Gastroesophageal sphincter (tissue), 4 donors: ENCODE data around the gene CARD19. TPM values are rescaled to one million over a fixed set of nuclear protein-coding genes. Genes with fewer than 3 reads are reported as not detected.
A peak's percentile ranks its signal among the peaks of the same experiment; 100 is the strongest.

Experiments used
- ATAC-seq: fragments of 150-250 bp; one replicate; pipeline ENCODE4 v1.9.1; 2016; ENCODE audit warnings: mild to moderate bottlenecking, moderate library complexity
- H3K27ac ChIP-seq, 4 donors: fragments of 200-600 bp; sonication (generic) in 3 of 4; 1 replicate in 3 of 4; 2 replicates in 1 of 4; pipeline ENCODE4 v1.5.1; 2016 to 2019
- H3K27me3 ChIP-seq: fragments of 200-600 bp; sonication (generic); one replicate; pipeline ENCODE4 v1.5.1; 2019
- H3K36me3 ChIP-seq, 2 donors: fragments of 200-600 bp; sonication (generic); one replicate each; pipeline ENCODE4 v1.5.1; 2019; ENCODE audit warnings: control low read depth in 1 of 2
- H3K4me1 ChIP-seq, 3 donors: fragments of 200-600 bp; sonication (generic); 1 replicate in 2 of 3; 2 replicates in 1 of 3; pipeline ENCODE4 v1.5.1; 2016 to 2019; ENCODE audit warnings: control low read depth in 2 of 3
- H3K4me3 ChIP-seq, 2 donors: fragments of 200-600 bp; sonication (generic); one replicate each; pipeline ENCODE4 v1.5.1; 2019; ENCODE audit warnings: mild to moderate bottlenecking in 1 of 2, moderate library complexity in 1 of 2
- H3K9me3 ChIP-seq, 3 donors: fragments of 200-600 bp; sonication (generic); one replicate each; pipeline ENCODE4 v1.5.1; 2017 to 2019; ENCODE audit warnings: control low read depth in 2 of 3
- CTCF ChIP-seq, 4 experiments: fragments of 200-600 bp in 2 of 4; fragments of 450-650 bp in 2 of 4; sonication (generic) in 1 of 4; IDR thresholded peaks; one replicate each; pipeline ENCODE4 v1.5.1; 2017 to 2019; ENCODE audit warnings: antibody characterized with exemption in 4 of 4, mild to moderate bottlenecking in 2 of 4, moderate library complexity in 2 of 4
- EP300 ChIP-seq: sonication (generic); formaldehyde crosslinking; IDR thresholded peaks from one replicate; pipeline ENCODE4 v1.6.1; 2017; ENCODE audit warnings: antibody characterized with exemption, mild to moderate bottlenecking
- POLR2A ChIP-seq, 2 donors: fragments of 450-650 bp; IDR thresholded peaks; one replicate each; pipeline ENCODE4 v1.6.1; 2017; ENCODE audit warnings: antibody characterized with exemption in 2 of 2, mild to moderate bottlenecking in 2 of 2, moderate library complexity in 1 of 2
- POLR2AphosphoS5 ChIP-seq: sonication (generic); formaldehyde crosslinking; IDR thresholded peaks from one replicate; pipeline ENCODE4 v1.6.1; 2017; ENCODE audit warnings: antibody characterized with exemption
- WGBS, 2 donors: methylation state at CpG; one replicate each; pipeline ENCODE4 v1.1.5; 2018; ENCODE audit warnings: low coverage in 1 of 2; 5-methylcytosine and 5-hydroxymethylcytosine counted together
- total RNA-seq, 4 donors: library from RNA; depleted of rRNA; stranded (reverse); fragments of >200 nt; gene quantifications; one replicate each; pipeline ENCODE4 v1.1.0, GENCODE V29; 2016

The CARD19 gene
- 10 to 100 TPM; 78.5 to 82.2 (median 80.1) TPM for total RNA-seq

GRCh38 chr9:93096131-93096802 is at the start of gene CARD19:
TSS of gene CARD19 (plus strand) at chr9:93096217. CDS start at chr9:93096346, 129 bp downstream.
- 0% methylated on average over 5 of the region's 65 CpGs; no CpG with 5 or more reads in 1 of the 2 donors for WGBS, 2 donors
- H3K27me3 ChIP-seq = no peaks in the 10 kb centered on the region
- H3K4me3 ChIP-seq = peak within 1 kb of the TSS; percentile 86 to 96
- TF ChIP-seq POLR2A (IDR thresholded peaks at IDR 0.05) (peak; percentile 97), CTCF (IDR thresholded peaks at IDR 0.05) (peak in 1 of 4 experiments; percentile 13), EP300 (no peak), POLR2AphosphoS5 (peak; percentile 97)
- peaks cover 2 to 66% (median 45%) of the 10 kb centered on the region in 3 donors for H3K4me1 ChIP-seq
- ATAC-seq = peak; percentile 18
- H3K27ac ChIP-seq = peak within 1 kb of the TSS; percentile 89 to 99 (median 96)
- H3K36me3 ChIP-seq = no peaks in the 10 kb centered on the region
- peaks cover 0 to 4% (median 0%) of the 10 kb centered on the region in 3 donors for H3K9me3 ChIP-seq

GRCh38 chr9:93048566-93049448 is 47.2 kb upstream of the CARD19 start:
- Histone ChIP-seq H3K4me3 (no peak overlapping the region), H3K27ac (no peak overlapping the region), H3K36me3 (no peaks in the 10 kb centered on the region), H3K9me3 (no peaks in the 10 kb centered on the region), H3K27me3 (no peaks in the 10 kb centered on the region), H3K4me1 (peaks cover 0 to 18% (median 5%) of the 10 kb centered on the region in 3 donors)
- 81 to 93% methylated on average over 4 to 7 of the region's 8 CpGs for WGBS, 2 donors
- no peak for TF ChIP-seq POLR2A (IDR thresholded peaks at IDR 0.05)
- no peak for TF ChIP-seq POLR2AphosphoS5
- no peak for TF ChIP-seq CTCF (IDR thresholded peaks at IDR 0.05)
- no peak for TF ChIP-seq EP300
- ATAC-seq = no peak

DNA sequence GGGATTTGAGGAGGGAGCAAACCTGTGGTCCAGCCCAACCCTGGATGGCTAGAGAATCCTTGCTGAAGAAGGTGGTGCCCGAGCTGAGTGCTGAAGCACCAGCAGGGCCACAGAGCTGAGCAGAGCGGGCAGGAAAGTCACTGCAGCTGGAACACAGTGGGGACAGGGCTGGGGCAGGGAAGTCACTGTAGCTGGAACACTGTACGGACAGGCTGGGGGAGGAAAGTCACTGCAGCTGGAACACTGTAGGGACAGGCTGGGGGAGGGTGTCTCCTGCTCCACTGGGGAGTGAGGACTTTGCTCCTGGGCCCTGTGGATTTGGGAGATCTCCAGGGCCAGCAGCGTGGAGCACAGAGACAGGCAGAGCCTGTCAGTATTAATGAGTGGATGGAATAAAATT is 46.5 kb upstream of the CARD19 start:
- WGBS, 2 donors = 91% methylated on average over 4 of the region's 4 CpGs; no CpG with 5 or more reads in 1 of the 2 donors
- H3K4me3 ChIP-seq = no peak overlapping the region
- no peak for ATAC-seq
- no peaks in the 10 kb centered on the region for H3K27me3 ChIP-seq
- H3K9me3 ChIP-seq = no peaks in the 10 kb centered on the region
- no peaks in the 10 kb centered on the region for H3K36me3 ChIP-seq
- no peak overlapping the region for H3K27ac ChIP-seq
- TF ChIP-seq EP300 (no peak), CTCF (IDR thresholded peaks at IDR 0.05) (no peak), POLR2AphosphoS5 (no peak), POLR2A (IDR thresholded peaks at IDR 0.05) (no peak)
- H3K4me1 ChIP-seq = peaks cover 0 to 18% (median 5%) of the 10 kb centered on the region in 3 donors

GRCh38 chr9:93050231-93050630 is 45.8 kb upstream of the CARD19 start:
- ATAC-seq = no peak
- H3K4me1 ChIP-seq = peaks cover 0 to 18% (median 5%) of the 10 kb centered on the region in 3 donors
- TF ChIP-seq POLR2AphosphoS5 = no peak
- no peak for TF ChIP-seq POLR2A (IDR thresholded peaks at IDR 0.05)
- TF ChIP-seq CTCF (IDR thresholded peaks at IDR 0.05) = no peak
- TF ChIP-seq EP300 = no peak

More at GRCh38 chr9:93050231-93050630, 45.8 kb upstream of the CARD19 start:
- 100% methylated on average over 1 to 3 of the region's 4 CpGs for WGBS, 2 donors
- H3K9me3 ChIP-seq = no peaks in the 10 kb centered on the region
- H3K36me3 ChIP-seq = no peaks in the 10 kb centered on the region
- no peak overlapping the region for H3K4me3 ChIP-seq
- no peaks in the 10 kb centered on the region for H3K27me3 ChIP-seq
- H3K27ac ChIP-seq = no peak overlapping the region
